Measurements from ENCODE around the gene PTK6. TPM values are rescaled to one million over a fixed set of nuclear protein-coding genes. Genes with fewer than 3 reads are reported as not detected.

Gene PTK6
- total RNA-seq, 4 donors from 2014 or later = 90.5 to 147 (median 103) TPM

GRCh38 chr20:63564036-63564810 is 27.0 kb upstream of the PTK6 start:
- TF ChIP-seq CTCF (IDR thresholded peaks at IDR 0.05) = no peak
- TF ChIP-seq EP300 (IDR thresholded peaks at IDR 0.05; ENCODE audit: low read depth) = no peak
- no peak for TF ChIP-seq POLR2A (IDR thresholded peaks at IDR 0.05)
- TF ChIP-seq POLR2AphosphoS5 (IDR thresholded peaks at IDR 0.05) = no peak
- DNase-seq = no peak
- 96 to 100% methylated on average over 8 to 38 of the region's 62 CpGs for WGBS, 2 donors (ENCODE audit: low coverage in 1 of 2)
- Histone ChIP-seq H3K4me1 (peaks cover 0 to 2% (median 0%) of the 10 kb centered on the region in 4 donors), H3K4me3 (no peak overlapping the region), H3K9me3 (no peaks in the 10 kb centered on the region), H3K36me3 (peaks cover 0 to 15% (median 5%) of the 10 kb centered on the region in 4 donors), H3K27me3 (no peaks in the 10 kb centered on the region), H3K27ac (no peak overlapping the region)
- in situ Hi-C loops (cut with MboI; ENCODE audit: low pct_ligation_motif_present in 1 of 4, low pct_unique_long_range_greater_than_20kb in 1 of 4, low sequenced_read_pairs in 3 of 4) = no loop called here
- intact Hi-C loops (cut with DNase I; ENCODE audit: low total_unique reads) = no loop called here

- 94% methylated on average over 26 of the region's 55 CpGs; no CpG with 5 or more reads in 1 of the 2 donors for WGBS, 2 donors (ENCODE audit: low coverage in 1 of 2)
- H3K4me1 ChIP-seq = no peaks in the 10 kb centered on the region
- H3K9me3 ChIP-seq = no peaks in the 10 kb centered on the region
- intact Hi-C loops (cut with DNase I; ENCODE audit: low total_unique reads) = no loop called here
- H3K4me3 ChIP-seq = no peak overlapping the region
- H3K27ac ChIP-seq = no peak overlapping the region
- DNase-seq = no peak
- H3K36me3 ChIP-seq = peaks cover 0 to 15% (median 5%) of the 10 kb centered on the region in 4 donors
- in situ Hi-C loops (cut with MboI; ENCODE audit: low pct_ligation_motif_present in 1 of 4, low pct_unique_long_range_greater_than_20kb in 1 of 4, low sequenced_read_pairs in 3 of 4) = no loop called here
- no peaks in the 10 kb centered on the region for H3K27me3 ChIP-seq
- no peak for TF ChIP-seq POLR2AphosphoS5 (IDR thresholded peaks at IDR 0.05)
- no peak for TF ChIP-seq EP300 (IDR thresholded peaks at IDR 0.05; ENCODE audit: low read depth)
- no peak for TF ChIP-seq CTCF (IDR thresholded peaks at IDR 0.05)
- no peak for TF ChIP-seq POLR2A (IDR thresholded peaks at IDR 0.05)
Observed at GRCh38 chr20:63563225-63563935, 26.2 kb upstream of the PTK6 start.

- intact Hi-C loops (cut with DNase I; ENCODE audit: low total_unique reads) = no loop called here
- Histone ChIP-seq H3K36me3 (peaks cover 0 to 15% (median 5%) of the 10 kb centered on the region in 4 donors), H3K4me1 (no peaks in the 10 kb centered on the region), H3K27ac (no peak overlapping the region), H3K27me3 (no peaks in the 10 kb centered on the region), H3K4me3 (no peak overlapping the region), H3K9me3 (no peaks in the 10 kb centered on the region)
- in situ Hi-C loops (cut with MboI; ENCODE audit: low pct_ligation_motif_present in 1 of 4, low pct_unique_long_range_greater_than_20kb in 1 of 4, low sequenced_read_pairs in 3 of 4) = no loop called here
- DNase-seq = no peak
- WGBS, 2 donors (ENCODE audit: low coverage in 1 of 2) = 95% methylated on average over 54 of the region's 54 CpGs; no CpG with 5 or more reads in 1 of the 2 donors
- no peak for TF ChIP-seq EP300 (IDR thresholded peaks at IDR 0.05; ENCODE audit: low read depth)
- TF ChIP-seq CTCF (IDR thresholded peaks at IDR 0.05) = no peak
- no peak for TF ChIP-seq POLR2A (IDR thresholded peaks at IDR 0.05)
- TF ChIP-seq POLR2AphosphoS5 (IDR thresholded peaks at IDR 0.05) = no peak
Observed at GRCh38 chr20:63562461-63563224, 25.5 kb upstream of the PTK6 start.

All from transverse colon (tissue), 4 donors.